A673 (cell line): ENCODE data around the gene TRPV4. TPM values are rescaled to one million over a fixed set of nuclear protein-coding genes. Genes with fewer than 3 reads are reported as not detected.

ENCODE experiments used
- BruUV-seq: library from RNA; stranded (reverse); fragments of 400-500 nt; replicated peaks from 2 replicates; lab custom pipeline; 2021; lab: Mats Ljungman, UMichigan
- CTCF ChIA-PET: fragments of 300-600 bp; sonication (Branson Sonifier 250); formaldehyde crosslinking; loops from one replicate; lab custom pipeline; 2022; ENCODE audit warnings: antibody characterized with exemption; lab: Charles Lee
- POLR2A ChIA-PET: fragments of 300-600 bp; sonication (Branson Sonifier 250); formaldehyde crosslinking; loops from one replicate; lab custom pipeline; 2022; ENCODE audit warnings: antibody characterized with exemption; ENCODE audit not compliant: low non-redundant PET; lab: Charles Lee
- DNase-seq: peaks from one replicate; pipeline ENCODE4 v3.0.0-alpha.2; 2015; ENCODE audit warnings: low spot score
- H3K27ac ChIP-seq: fragments of 200-600 bp; sonication (generic); 2 replicates; pipeline ENCODE4 v1.5.1; 2016; ENCODE audit warnings: mixed run types, low read depth, mild to moderate bottlenecking, mixed read lengths, antibody characterized with exemption, low read length; ENCODE audit not compliant: poor library complexity, severe bottlenecking
- H3K27me3 ChIP-seq: fragments of 200-600 bp; sonication (generic); replicated peaks from 2 replicates; pipeline ENCODE4 v1.6.1; 2017; ENCODE audit warnings: mixed run types, low read depth, mild to moderate bottlenecking, mixed read lengths, antibody characterized with exemption, low read length; ENCODE audit not compliant: insufficient read depth, poor library complexity
- H3K36me3 ChIP-seq: fragments of 200-600 bp; sonication (generic); 2 replicates; pipeline ENCODE4 v1.6.1; 2016; ENCODE audit warnings: mixed run types, mild to moderate bottlenecking, mixed read lengths, antibody characterized with exemption, low read length; ENCODE audit not compliant: insufficient read depth, poor library complexity, severe bottlenecking
- H3K4me1 ChIP-seq: fragments of 200-600 bp; sonication (generic); 2 replicates; pipeline ENCODE4 v1.6.1; 2017; ENCODE audit warnings: mixed run types, mild to moderate bottlenecking, mixed read lengths, antibody characterized with exemption, low read length; ENCODE audit not compliant: insufficient read depth, poor library complexity, severe bottlenecking
- H3K4me3 ChIP-seq: fragments of 200-600 bp; sonication (generic); 2 replicates; pipeline ENCODE4 v1.5.1; 2016; ENCODE audit warnings: low read depth, mixed run types, mild to moderate bottlenecking, mixed read lengths, low read length; ENCODE audit not compliant: poor library complexity, severe bottlenecking
- H3K9me3 ChIP-seq: fragments of 200-600 bp; sonication (generic); 2 replicates; pipeline ENCODE4 v1.6.1; 2016; ENCODE audit warnings: mixed run types, low read depth, mild to moderate bottlenecking, mixed read lengths, antibody characterized with exemption, low read length; ENCODE audit not compliant: poor library complexity, severe bottlenecking
- EZH2 ChIP-seq: fragments of 200-600 bp; sonication (generic); IDR thresholded peaks from 2 replicates; pipeline ENCODE4 v1.6.1; 2017; ENCODE audit warnings: borderline replicate concordance, low read depth, mild to moderate bottlenecking, mixed read lengths, antibody characterized with exemption, low read length; ENCODE audit not compliant: poor library complexity, severe bottlenecking
- intact Hi-C: fragments of 100-400 bp; cut with micrococcal nuclease; formaldehyde crosslinking; loops from one replicate; pipeline ENCODE4 v1.10.0; 2022; ENCODE audit not compliant: unreplicated experiment
- total RNA-seq: library from RNA; stranded (reverse); gene quantifications from 2 replicates; pipeline ENCODE4 v1.2.3, GENCODE V29; 2021
- TF ChIP-seq, protein P1 (sequence below): fragments of 300-800, 200-600 bp; sonication (generic); conservative IDR thresholded peaks from 2 replicates; pipeline ENCODE4 v1.5.1; 2017; ENCODE audit warnings: low read depth, mild to moderate bottlenecking, antibody characterized with exemption, low read length, moderate library complexity, mixed read lengths

The TRPV4 gene
- total RNA-seq, 1 experiment from 2014 or later, result 0.11 TPM

DNA sequence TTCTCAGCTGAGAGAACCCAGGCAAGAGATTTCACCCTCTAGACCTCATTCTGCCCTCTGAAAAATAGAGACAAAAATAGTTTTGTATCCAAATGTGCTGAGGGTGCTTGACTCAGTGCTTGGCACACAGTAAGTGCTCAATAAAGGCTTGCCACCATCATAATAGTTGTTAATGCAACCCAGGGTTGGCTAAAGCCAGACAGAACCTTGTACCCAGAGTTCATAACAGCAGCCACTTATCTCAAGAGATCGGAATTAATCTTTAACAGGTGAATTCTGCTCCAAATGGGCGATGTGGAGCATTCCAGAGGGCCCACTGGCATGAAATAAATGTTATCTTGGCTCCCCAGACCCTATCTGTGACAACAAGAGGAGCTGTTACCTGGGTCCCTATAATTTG lies 2.9 kb downstream of the TRPV4 start:
- no peak overlapping the region for H3K4me3 ChIP-seq
- no peaks in the 10 kb centered on the region for H3K9me3 ChIP-seq
- CTCF ChIA-PET, result no interaction called here
- no peak overlapping the region for H3K27ac ChIP-seq
- DNase-seq, result no peak
- POLR2A ChIA-PET, result no interaction called here
- H3K36me3 ChIP-seq, result no peaks in the 10 kb centered on the region
- H3K27me3 ChIP-seq, result no peaks in the 10 kb centered on the region
- intact Hi-C loops, result no loop called here
- H3K4me1 ChIP-seq, result no peaks in the 10 kb centered on the region
- TF ChIP-seq, protein P1, sequence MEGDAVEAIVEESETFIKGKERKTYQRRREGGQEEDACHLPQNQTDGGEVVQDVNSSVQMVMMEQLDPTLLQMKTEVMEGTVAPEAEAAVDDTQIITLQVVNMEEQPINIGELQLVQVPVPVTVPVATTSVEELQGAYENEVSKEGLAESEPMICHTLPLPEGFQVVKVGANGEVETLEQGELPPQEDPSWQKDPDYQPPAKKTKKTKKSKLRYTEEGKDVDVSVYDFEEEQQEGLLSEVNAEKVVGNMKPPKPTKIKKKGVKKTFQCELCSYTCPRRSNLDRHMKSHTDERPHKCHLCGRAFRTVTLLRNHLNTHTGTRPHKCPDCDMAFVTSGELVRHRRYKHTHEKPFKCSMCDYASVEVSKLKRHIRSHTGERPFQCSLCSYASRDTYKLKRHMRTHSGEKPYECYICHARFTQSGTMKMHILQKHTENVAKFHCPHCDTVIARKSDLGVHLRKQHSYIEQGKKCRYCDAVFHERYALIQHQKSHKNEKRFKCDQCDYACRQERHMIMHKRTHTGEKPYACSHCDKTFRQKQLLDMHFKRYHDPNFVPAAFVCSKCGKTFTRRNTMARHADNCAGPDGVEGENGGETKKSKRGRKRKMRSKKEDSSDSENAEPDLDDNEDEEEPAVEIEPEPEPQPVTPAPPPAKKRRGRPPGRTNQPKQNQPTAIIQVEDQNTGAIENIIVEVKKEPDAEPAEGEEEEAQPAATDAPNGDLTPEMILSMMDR, result no peak
- TF ChIP-seq EZH2, result no peak
- no TSS peak for BruUV-seq

DNA sequence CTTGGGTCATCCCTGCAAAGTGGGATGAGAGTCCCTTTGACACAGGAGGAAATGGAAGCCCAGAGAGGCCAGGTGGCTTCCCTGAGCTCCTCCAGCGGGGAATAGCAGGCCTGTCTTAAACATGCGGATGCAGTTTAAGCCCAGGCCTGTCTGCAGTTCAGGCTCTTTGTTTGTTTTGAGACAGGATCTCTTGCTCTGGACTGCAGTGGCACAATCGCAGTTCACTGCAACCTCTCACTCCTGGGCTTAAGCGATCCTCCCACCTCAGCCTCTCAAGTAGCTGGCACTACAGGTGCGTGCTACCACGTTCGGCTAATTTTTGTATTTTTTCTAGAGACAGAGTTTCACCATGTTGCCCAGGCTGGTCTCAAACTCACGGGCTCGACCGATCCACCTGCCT lies 3.5 kb downstream of the TRPV4 start:
- CTCF ChIA-PET, result no interaction called here
- no peak overlapping the region for H3K27ac ChIP-seq
- no TSS peak for BruUV-seq

DNA sequence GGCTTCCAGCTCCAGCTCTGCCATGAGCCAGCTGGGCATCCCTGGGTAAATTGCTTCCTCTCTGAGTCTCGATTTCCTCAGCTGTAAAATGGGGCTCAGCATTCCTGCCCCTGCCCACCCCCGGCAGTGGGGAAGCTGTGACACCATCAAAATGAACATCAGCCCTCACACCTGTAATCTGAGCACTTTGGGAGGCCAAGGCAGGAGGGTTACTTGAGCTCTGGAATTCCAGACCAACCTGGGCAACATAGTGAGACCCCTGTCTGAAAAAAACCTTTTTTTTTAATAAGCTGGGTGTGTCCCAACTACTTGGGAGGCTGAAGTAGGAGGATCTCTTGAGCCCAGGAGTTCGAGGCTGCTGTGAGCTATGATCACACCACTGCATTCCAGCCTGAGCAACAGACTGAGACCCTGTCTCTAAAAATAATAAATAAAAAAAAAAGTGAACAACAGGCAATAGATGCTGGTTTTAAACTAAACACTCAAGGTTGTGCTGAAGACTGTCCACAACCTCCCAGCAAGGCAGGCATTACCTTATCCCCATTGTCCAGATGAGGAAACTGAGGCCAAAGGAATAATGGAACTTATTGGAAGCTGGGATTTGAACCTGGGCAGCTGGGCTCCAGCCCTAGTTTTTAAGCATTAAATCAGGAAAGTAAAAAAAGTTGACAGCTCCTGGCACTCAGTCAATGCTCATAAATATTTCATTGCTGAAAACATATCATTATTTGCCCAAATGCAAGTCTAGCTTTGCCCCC lies 4.3 kb downstream of the TRPV4 start:
- TF ChIP-seq, protein P1, result no peak
- no peak for TF ChIP-seq EZH2
- Histone ChIP-seq H3K9me3 (no peaks in the 10 kb centered on the region), H3K4me3 (no peak overlapping the region), H3K27me3 (no peaks in the 10 kb centered on the region), H3K36me3 (no peaks in the 10 kb centered on the region), H3K27ac (no peak overlapping the region), H3K4me1 (no peaks in the 10 kb centered on the region)
- no peak for DNase-seq
- BruUV-seq, result no TSS peak
- POLR2A ChIA-PET, result no interaction called here
- CTCF ChIA-PET, result no interaction called here
- intact Hi-C loops, result no loop called here

More for the DNA sequence above, 3.5 kb downstream of the TRPV4 start:
- Histone ChIP-seq H3K4me3 (no peak overlapping the region), H3K36me3 (no peaks in the 10 kb centered on the region), H3K9me3 (no peaks in the 10 kb centered on the region), H3K4me1 (no peaks in the 10 kb centered on the region), H3K27me3 (no peaks in the 10 kb centered on the region)
- TF ChIP-seq, protein P1, result no peak
- no peak for TF ChIP-seq EZH2
- intact Hi-C loops, result no loop called here
- POLR2A ChIA-PET, result no interaction called here
- no peak for DNase-seq
